Limb (tissue), 2 donors: ENCODE results near the gene ALDH3B1.

Experiments
- DNase-seq, 2 donors: peaks; one replicate each; pipeline ENCODE4 v3.0.0-alpha.2; 2016; ENCODE audit errors: extremely low spot score in 2 of 2

ALDH3B1 gene

GRCh38 chr11:68012843-68013610 lies 2.9 kb downstream of the ALDH3B1 start:
- no peak for DNase-seq

GRCh38 chr11:68013611-68014156 lies 3.6 kb downstream of the ALDH3B1 start:
- no peak for DNase-seq

- DNase-seq = no peak
Measured at GRCh38 chr11:68014157-68014946, 4.2 kb downstream of the ALDH3B1 start.

GRCh38 chr11:68014947-68015447 lies 4.9 kb downstream of the ALDH3B1 start:
- DNase-seq = no peak

GRCh38 chr11:68015467-68015866 lies 5.3 kb downstream of the ALDH3B1 start:
- no peak for DNase-seq

GRCh38 chr11:68016161-68016903 lies 6.2 kb downstream of the ALDH3B1 start:
- DNase-seq = no peak

- no peak for DNase-seq
Measured at GRCh38 chr11:68016904-68017817, 7.0 kb downstream of the ALDH3B1 start.

GRCh38 chr11:68017980-68018729 lies 8.0 kb downstream of the ALDH3B1 start:
- no peak for DNase-seq

GRCh38 chr11:68018730-68019190 lies 8.6 kb downstream of the ALDH3B1 start:
- DNase-seq = no peak

- no peak for DNase-seq
Measured at GRCh38 chr11:68019486-68019885, 9.4 kb downstream of the ALDH3B1 start.

- DNase-seq = no peak
Measured at GRCh38 chr11:68020575-68020974, 10.4 kb downstream of the ALDH3B1 start.

GRCh38 chr11:68021167-68021787 lies 11.2 kb downstream of the ALDH3B1 start:
- DNase-seq = no peak

- DNase-seq = no peak
Measured at GRCh38 chr11:68022531-68022930, 12.4 kb downstream of the ALDH3B1 start.

GRCh38 chr11:68024508-68024907 lies 14.4 kb downstream of the ALDH3B1 start:
- no peak for DNase-seq

GRCh38 chr11:68025047-68025446 lies 14.9 kb downstream of the ALDH3B1 start:
- no peak for DNase-seq

- DNase-seq = no peak
Measured at GRCh38 chr11:68026391-68027105, 16.4 kb downstream of the ALDH3B1 start.

GRCh38 chr11:68027667-68028066 lies 17.5 kb downstream of the ALDH3B1 start:
- DNase-seq = no peak

GRCh38 chr11:68028802-68029545 lies 18.8 kb downstream of the ALDH3B1 start:
- no peak for DNase-seq
